Right lobe of liver (tissue), 4 donors: Measurements from ENCODE around the gene ACSL6.

Experiments used
- POLR2A ChIP-seq: fragments of 450-650 bp; IDR thresholded peaks from one replicate; pipeline ENCODE4 v1.6.1; 2017; ENCODE audit warnings: antibody characterized with exemption, mild to moderate bottlenecking
- TF ChIP-seq, protein P1 (sequence below), 4 donors: fragments of 200-600 bp in 3 of 4; fragments of 450-650 bp in 1 of 4; IDR thresholded peaks; one replicate each; pipeline versions ENCODE4 v1.5.1 to v1.8.0; 2016 to 2022; ENCODE audit warnings: antibody characterized with exemption in 4 of 4, mild to moderate bottlenecking in 2 of 4
- donor health status: DM: no; HTN: no; CAD: no.
- donor health status: DM: no; HTN: no; CAD: no.
- donor health status: DM: no; HTN: yes; CAD: no.

GRCh38 chr5:132003170-132003744, 8.2 kb downstream of the ACSL6 start:
- TF ChIP-seq, protein P1, sequence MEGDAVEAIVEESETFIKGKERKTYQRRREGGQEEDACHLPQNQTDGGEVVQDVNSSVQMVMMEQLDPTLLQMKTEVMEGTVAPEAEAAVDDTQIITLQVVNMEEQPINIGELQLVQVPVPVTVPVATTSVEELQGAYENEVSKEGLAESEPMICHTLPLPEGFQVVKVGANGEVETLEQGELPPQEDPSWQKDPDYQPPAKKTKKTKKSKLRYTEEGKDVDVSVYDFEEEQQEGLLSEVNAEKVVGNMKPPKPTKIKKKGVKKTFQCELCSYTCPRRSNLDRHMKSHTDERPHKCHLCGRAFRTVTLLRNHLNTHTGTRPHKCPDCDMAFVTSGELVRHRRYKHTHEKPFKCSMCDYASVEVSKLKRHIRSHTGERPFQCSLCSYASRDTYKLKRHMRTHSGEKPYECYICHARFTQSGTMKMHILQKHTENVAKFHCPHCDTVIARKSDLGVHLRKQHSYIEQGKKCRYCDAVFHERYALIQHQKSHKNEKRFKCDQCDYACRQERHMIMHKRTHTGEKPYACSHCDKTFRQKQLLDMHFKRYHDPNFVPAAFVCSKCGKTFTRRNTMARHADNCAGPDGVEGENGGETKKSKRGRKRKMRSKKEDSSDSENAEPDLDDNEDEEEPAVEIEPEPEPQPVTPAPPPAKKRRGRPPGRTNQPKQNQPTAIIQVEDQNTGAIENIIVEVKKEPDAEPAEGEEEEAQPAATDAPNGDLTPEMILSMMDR (IDR thresholded peaks at IDR 0.05), result no peak
- TF ChIP-seq POLR2A, result no peak
